Measurements from ENCODE around the gene FGF12.

Gene FGF12

GRCh38 chr3:192326656-192327055 is 400.7 kb downstream of the FGF12 start:
- no peak for DNase-seq

- DNase-seq, result no peak
Measured at GRCh38 chr3:192317564-192317963, 409.8 kb downstream of the FGF12 start.

- no peak for DNase-seq
Measured at GRCh38 chr3:192313605-192314004, 413.7 kb downstream of the FGF12 start.

DNA sequence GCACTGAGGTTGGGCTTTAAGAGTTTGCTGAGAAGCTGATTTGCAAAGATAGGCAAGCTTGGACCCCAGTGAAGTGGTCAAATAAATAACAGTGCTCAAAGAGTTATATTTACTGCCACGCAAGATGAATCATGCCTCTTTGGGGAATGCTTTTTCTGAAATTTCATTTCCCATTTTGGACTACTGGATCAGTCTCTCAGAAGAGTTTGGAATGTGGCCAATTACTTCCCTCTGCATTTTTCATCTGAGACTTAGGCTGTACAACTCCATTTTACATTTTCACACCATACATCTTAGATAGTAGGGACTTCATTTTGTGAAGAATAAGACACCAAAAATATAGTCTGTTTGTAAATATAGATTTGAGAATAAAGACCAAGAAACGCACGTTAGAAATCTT is 419.7 kb downstream of the FGF12 start:
- no peak for DNase-seq

DNA sequence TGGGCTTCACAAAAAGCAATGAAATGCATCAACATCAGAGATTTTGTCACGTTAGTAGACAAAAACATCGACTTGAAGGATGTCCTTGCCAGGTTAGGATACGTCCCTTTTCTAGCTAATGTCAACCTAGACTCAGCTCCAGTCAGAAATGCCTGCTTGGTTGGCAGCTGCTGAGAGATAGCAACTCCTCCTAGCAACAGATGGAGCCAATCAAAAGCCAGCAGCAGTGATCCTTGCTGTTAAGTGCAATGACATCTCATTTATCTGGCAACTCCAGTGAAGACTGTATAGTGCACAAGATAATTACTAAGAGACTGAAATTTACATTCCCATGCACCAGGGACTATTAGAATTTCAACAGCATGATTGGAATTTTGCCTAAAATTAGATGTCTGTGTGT is 424.1 kb downstream of the FGF12 start:
- DNase-seq, result no peak

DNA sequence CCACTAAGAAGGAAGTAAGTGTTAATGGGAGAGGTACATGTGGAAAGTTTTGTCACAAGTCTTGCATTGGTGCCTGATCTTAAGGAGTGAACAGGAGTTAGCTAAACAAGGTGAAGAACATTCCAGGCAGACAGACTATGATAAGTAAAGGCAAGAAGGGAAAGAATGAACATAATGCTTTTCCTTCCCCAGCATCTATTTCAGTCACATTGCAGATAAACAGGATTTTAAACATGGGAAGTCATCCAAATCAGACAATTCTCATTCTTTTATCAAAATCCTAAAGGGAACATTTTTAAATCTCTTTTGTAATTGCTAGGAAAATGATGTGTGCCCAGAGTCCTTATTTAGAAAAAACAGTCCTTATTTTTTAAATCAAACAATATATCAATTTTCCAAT is 424.6 kb downstream of the FGF12 start:
- no peak for DNase-seq

DNA sequence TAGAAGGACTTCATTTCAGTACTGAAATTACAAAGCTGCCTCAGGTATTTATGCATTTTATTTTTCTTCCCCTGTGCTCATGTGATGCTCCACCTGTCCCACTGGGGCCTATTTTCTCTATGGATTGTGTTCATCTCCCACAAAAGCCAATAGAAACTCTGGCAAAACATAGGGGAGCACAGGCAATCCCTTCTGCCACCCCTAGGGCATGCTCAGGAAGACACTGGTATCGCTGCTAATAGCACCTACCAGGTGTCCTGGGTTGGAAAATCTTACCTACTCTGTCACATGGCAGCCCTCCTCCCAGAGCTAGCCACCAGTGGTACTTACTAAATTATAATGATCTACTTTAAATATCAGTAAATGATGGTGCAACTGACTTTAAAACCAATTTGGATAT is 427.4 kb downstream of the FGF12 start:
- no peak for DNase-seq

DNA sequence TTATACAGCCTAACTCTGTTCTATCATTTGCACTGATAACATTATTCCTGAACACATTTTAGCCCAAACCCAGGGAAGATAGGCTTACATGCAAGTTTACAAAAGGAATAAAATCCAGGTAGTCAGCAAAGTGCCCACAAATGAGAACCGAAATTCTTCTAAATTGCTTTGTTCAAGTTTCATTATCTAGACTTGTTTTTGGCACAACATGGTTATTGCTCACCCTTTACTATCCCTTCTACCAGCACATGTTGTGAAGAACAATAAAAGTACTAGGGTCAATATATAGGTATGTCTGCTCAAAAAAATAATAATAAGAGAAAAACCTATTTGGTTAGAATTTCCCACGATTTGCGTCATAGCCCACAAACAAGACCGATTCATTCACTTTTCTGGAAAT is 430.5 kb downstream of the FGF12 start:
- DNase-seq, result no peak

GRCh38 chr3:192284443-192285072 is 442.8 kb downstream of the FGF12 start:
- no peak for DNase-seq

GRCh38 chr3:192281207-192281880 is 446.0 kb downstream of the FGF12 start:
- no peak for DNase-seq

DNA sequence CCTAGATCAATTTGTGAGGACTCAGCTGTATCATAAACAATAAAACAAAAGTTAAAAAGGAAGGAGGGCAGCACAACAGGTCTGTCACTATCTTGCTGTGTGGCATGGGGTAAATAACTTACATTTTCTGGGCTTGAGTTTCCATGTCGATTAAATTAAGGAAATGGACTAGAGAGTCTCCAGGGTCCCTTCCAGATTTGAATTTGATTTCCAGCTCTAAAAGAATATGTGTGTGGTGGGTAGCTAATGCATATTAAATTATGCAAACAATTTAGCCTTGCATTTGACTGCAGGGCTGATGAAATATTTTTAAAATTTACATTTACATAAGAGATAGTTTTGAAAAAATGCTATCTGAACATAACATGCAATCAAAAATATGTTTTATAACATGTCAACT is 447.7 kb downstream of the FGF12 start:
- no peak for DNase-seq

DNA sequence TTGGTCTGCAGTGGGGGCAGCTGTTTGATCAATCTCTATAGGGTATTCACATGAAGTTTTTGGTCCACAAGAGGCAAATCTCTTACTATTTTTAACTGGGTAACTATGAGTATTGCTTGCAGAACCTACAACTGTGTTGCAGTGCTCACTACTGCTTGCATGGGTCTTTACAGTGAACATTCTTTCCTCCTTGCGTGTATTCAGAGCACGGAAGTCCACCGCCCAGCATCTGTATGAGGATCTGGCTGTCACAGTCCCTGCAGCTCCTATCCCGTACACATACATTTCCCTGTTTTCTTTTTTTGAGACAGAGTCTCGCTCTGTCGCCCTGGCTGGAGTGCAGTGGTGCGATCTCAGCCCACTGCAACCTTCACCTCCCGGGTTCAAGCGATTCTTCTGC is 449.9 kb downstream of the FGF12 start:
- DNase-seq, result no peak

DNA sequence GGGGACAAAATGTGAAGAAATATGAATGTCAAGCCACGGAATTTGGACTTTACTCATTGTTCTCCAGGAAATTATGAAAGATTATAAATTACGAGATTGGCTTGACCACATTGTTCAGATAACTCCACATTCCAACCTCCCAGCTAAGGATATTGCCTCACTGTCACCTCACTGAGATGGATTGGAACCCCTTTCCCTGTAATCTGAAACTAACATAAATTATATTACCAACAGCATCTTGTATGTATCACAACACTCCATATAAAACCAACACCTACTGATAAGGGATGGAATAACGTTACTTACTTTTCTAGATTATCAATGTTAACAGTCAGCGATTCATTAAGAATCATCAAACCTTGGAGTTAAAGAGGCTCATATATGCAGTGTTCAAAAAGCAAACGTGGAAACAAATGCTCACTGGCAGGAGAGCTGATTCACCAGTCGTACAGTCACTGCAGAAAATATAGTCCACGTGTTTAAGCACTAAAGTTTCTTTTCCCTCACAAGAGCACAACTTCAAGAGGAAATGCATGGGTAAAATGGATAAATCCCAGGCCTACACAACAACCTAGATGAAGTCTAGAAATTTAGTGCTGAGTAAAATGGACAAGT is 451.5 kb downstream of the FGF12 start:
- no peak for DNase-seq

DNA sequence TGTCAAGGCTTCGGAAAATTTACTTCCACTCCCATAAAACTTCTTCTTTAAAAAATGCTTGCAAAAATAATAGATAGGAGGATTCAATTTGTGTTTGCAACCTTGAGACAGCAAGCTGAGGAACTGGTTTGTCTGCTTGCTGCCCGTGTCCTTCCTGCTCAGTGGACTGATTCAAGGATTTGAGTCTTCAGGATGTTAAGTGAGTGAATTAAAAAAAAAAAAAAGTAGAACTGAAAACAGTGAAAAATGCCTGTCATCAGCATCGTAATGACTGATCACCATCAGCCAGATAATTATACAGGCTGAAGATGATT is 453.7 kb downstream of the FGF12 start:
- DNase-seq, result no peak

GRCh38 chr3:192273001-192273696 is 454.2 kb downstream of the FGF12 start:
- DNase-seq, result no peak

DNA sequence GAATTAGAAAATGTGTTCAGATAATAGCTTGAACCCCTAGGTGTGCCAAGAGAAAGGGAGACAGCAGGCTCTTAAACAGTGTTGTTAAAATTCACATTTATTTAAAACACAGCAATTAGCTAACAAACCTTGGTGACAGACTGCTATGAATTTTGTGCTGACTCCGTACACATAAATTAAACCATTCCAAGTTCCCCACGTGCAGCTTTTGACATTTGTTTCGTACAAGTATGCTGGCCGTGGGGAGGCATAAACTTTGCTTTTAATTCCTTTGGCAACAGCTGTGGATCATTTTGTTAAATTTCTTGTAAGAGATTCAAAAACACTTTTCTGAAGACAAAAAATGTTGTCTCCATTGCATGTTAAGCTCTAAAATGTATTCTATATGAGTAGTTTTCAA is 465.3 kb downstream of the FGF12 start:
- DNase-seq, result no peak

DNA sequence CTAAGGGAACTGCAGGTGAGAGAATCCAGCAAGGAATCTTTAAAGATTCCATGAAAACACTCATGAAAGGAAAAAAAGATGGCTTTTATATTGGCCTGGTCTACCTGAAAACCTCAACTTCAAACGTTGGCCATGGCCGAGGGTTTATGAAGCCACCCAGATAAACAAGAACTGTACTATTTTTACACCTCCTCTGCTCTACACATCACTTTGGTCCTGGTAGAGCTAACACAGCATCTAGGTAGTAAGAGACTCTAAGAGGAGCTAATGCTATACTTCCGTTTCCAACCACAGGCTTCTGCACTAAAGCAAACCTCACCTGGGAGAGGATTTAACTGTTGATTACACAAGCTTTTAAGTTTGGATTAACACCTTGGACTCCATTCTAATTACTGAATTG is 466.2 kb downstream of the FGF12 start:
- DNase-seq, result no peak

- no peak for DNase-seq
Measured at GRCh38 chr3:192260116-192261010, 467.0 kb downstream of the FGF12 start.

- no peak for DNase-seq
Measured at GRCh38 chr3:192259661-192260060, 467.7 kb downstream of the FGF12 start.

- DNase-seq, result no peak
Measured at GRCh38 chr3:192258721-192259120, 468.6 kb downstream of the FGF12 start.

DNA sequence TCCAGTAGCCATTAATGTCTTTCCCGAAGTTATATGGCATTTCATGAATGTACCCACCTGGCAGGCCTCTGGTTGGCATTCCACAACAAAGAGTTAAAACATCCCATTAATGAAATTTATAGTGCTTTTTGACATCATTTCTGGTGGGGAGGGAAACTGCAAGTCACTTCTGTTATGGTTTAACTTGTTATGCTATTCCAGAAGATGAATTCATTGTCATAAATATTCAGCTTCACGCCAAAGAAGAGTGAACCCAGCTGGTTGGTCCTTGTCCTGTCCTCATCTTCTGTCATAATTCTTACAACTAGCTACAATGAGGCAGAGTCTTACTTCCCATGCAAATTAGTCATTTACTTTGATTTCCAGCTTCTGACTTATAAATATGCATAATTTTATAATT is 471.5 kb downstream of the FGF12 start:
- no peak for DNase-seq

DNA sequence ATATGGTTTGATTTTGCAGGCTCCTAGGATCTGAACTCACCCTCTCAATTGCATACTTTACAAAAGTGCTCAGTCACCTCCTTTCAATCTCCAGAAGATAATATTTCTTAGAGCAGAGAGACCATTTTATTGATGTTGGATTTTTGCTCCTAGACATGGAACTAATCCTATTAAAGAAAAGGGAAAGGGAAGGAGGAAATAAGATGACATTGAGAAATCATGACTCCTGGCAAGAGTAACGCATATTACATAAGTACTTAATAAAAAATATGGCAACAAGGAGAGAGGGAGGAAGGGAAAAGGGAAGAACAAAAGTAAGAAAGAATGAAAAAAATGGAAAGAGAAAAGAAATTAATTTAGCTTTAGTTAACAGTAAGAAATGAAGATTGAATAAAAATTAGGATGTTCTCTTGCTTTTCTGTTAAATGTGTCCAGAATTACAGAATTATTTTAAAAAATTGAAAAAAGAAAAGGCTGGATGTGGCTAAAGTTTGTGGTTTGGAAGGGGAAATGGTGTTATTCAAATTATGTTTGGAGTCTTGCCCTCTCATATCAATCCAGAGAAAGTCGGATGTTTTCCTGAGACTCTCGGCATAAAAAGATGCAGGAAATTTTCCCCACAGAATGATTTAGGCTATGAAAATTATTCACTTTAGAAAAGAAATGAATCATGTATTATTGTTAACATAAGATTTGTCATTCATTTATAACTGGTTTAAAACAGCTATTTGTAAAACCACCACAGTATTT is 474.0 kb downstream of the FGF12 start:
- DNase-seq, result no peak
